Stimulated activated CD8-positive, alpha-beta memory T cell treated with anti-CD3 and anti-CD28 coated beads, Interleukin-4, amount 100 ng/mL, for 48 hours (primary cell): ENCODE results near the gene SHROOM3.

Experiments
- DNase-seq: peaks from one replicate; pipeline ENCODE4 v3.0.0-alpha.2; 2020

SHROOM3 gene

GRCh38 chr4:76572224-76572623 lies 137.2 kb downstream of the SHROOM3 start:
- DNase-seq, result no peak

- no peak for DNase-seq
These were observed 141.8 kb downstream of the SHROOM3 start for GRCh38 chr4:76576824-76577223.

- DNase-seq, result no peak
These were observed 143.1 kb downstream of the SHROOM3 start for GRCh38 chr4:76578002-76578560.

GRCh38 chr4:76579596-76580375 lies 144.8 kb downstream of the SHROOM3 start:
- no peak for DNase-seq

- no peak for DNase-seq
These were observed 146.3 kb downstream of the SHROOM3 start for GRCh38 chr4:76581077-76581962.

GRCh38 chr4:76582074-76582816 lies 147.2 kb downstream of the SHROOM3 start:
- DNase-seq, result no peak

GRCh38 chr4:76582817-76583087 lies 147.7 kb downstream of the SHROOM3 start:
- no peak for DNase-seq

GRCh38 chr4:76584241-76585152 lies 149.5 kb downstream of the SHROOM3 start:
- no peak for DNase-seq

GRCh38 chr4:76585272-76585671 lies 150.2 kb downstream of the SHROOM3 start:
- DNase-seq, result no peak

- peak; percentile 32 for DNase-seq
These were observed 150.9 kb downstream of the SHROOM3 start for GRCh38 chr4:76585897-76586360.

GRCh38 chr4:76588274-76588673 lies 153.2 kb downstream of the SHROOM3 start:
- DNase-seq, result no peak

GRCh38 chr4:76589402-76589801 lies 154.4 kb downstream of the SHROOM3 start:
- no peak for DNase-seq

GRCh38 chr4:76589872-76590797 lies 155.1 kb downstream of the SHROOM3 start:
- DNase-seq, result no peak

GRCh38 chr4:76590798-76591281 lies 155.8 kb downstream of the SHROOM3 start:
- DNase-seq, result no peak

- DNase-seq, result no peak
These were observed 157.0 kb downstream of the SHROOM3 start for GRCh38 chr4:76591992-76592391.

GRCh38 chr4:76592460-76592859 lies 157.4 kb downstream of the SHROOM3 start:
- no peak for DNase-seq

- DNase-seq, result no peak
These were observed 159.1 kb downstream of the SHROOM3 start for GRCh38 chr4:76594173-76594572.

GRCh38 chr4:76595435-76595834 lies 160.4 kb downstream of the SHROOM3 start:
- no peak for DNase-seq

GRCh38 chr4:76596713-76597112 lies 161.7 kb downstream of the SHROOM3 start:
- no peak for DNase-seq

GRCh38 chr4:76597423-76597979 lies 162.5 kb downstream of the SHROOM3 start:
- DNase-seq, result no peak
